Measurements from ENCODE around the gene SH3RF3.

SH3RF3 gene

GRCh38 chr2:109318150-109318948, 189.3 kb downstream of the SH3RF3 start:
- H3K4me3 ChIP-seq (ENCODE audit: low read depth, low read length) = no peak overlapping the region

GRCh38 chr2:109318949-109319342, 189.9 kb downstream of the SH3RF3 start:
- no peak for DNase-seq (ENCODE audit: low read depth)
- TF ChIP-seq CTCF (IDR thresholded peaks at IDR 0.05; ENCODE audit: low read depth, low read length, missing control alignments) = no peak
- H3K4me3 ChIP-seq (ENCODE audit: low read depth, low read length) = no peak overlapping the region

More at GRCh38 chr2:109318150-109318948, 189.3 kb downstream of the SH3RF3 start:
- no peak for TF ChIP-seq CTCF (IDR thresholded peaks at IDR 0.05; ENCODE audit: low read depth, low read length, missing control alignments)
- DNase-seq (ENCODE audit: low read depth) = no peak

GRCh38 chr2:109320195-109320922, 191.4 kb downstream of the SH3RF3 start:
- no peak for TF ChIP-seq CTCF (IDR thresholded peaks at IDR 0.05; ENCODE audit: low read depth, low read length, missing control alignments)
- DNase-seq (ENCODE audit: low read depth) = no peak
- no peak overlapping the region for H3K4me3 ChIP-seq (ENCODE audit: low read depth, low read length)

- peak; percentile 2 for TF ChIP-seq CTCF (IDR thresholded peaks at IDR 0.05; ENCODE audit: low read depth, low read length, missing control alignments)
- no peak for DNase-seq (ENCODE audit: low read depth)
Measured at GRCh38 chr2:109321570-109321969, 192.6 kb downstream of the SH3RF3 start.

GRCh38 chr2:109322111-109322510, 193.1 kb downstream of the SH3RF3 start:
- no peak for DNase-seq (ENCODE audit: low read depth)
- no peak for TF ChIP-seq CTCF (IDR thresholded peaks at IDR 0.05; ENCODE audit: low read depth, low read length, missing control alignments)
- no peak overlapping the region for H3K4me3 ChIP-seq (ENCODE audit: low read depth, low read length)

More at GRCh38 chr2:109321570-109321969, 192.6 kb downstream of the SH3RF3 start:
- H3K4me3 ChIP-seq (ENCODE audit: low read depth, low read length) = no peak overlapping the region

GRCh38 chr2:109322641-109323040, 193.6 kb downstream of the SH3RF3 start:
- no peak for DNase-seq (ENCODE audit: low read depth)
- TF ChIP-seq CTCF (IDR thresholded peaks at IDR 0.05; ENCODE audit: low read depth, low read length, missing control alignments) = no peak
- no peak overlapping the region for H3K4me3 ChIP-seq (ENCODE audit: low read depth, low read length)
